Posterior vena cava (tissue), 2 donors: Measurements from ENCODE around the gene AFP. TPM values are rescaled to one million over a fixed set of nuclear protein-coding genes. Genes with fewer than 3 reads are reported as not detected.

Source experiments
- DNase-seq: peaks from one replicate; pipeline ENCODE4 v3.0.0-alpha.2; 2020; ENCODE audit warnings: low spot score
- intact Hi-C, 2 donors: fragments of 100-400 bp; cut with DNase I; formaldehyde crosslinking; loops; one replicate each; pipeline versions ENCODE4 v1.14.1 to v1.14.2; 2022 to 2023
- total RNA-seq, 2 donors: library from RNA; stranded (reverse); fragmentation: NEBNext Ultra II Directional; extraction: Animal tissue kit (Norgen Biotek cat#: 25700); gene quantifications; one replicate each; pipeline ENCODE4 v1.2.1, GENCODE V29; 2021
- donor health status: DM: yes; HTN: yes; CAD: no.
- donor health status: DM: yes; HTN: yes; CAD: no.

Gene AFP
- total RNA-seq, 2 donors from 2014 or later: not detected

DNA sequence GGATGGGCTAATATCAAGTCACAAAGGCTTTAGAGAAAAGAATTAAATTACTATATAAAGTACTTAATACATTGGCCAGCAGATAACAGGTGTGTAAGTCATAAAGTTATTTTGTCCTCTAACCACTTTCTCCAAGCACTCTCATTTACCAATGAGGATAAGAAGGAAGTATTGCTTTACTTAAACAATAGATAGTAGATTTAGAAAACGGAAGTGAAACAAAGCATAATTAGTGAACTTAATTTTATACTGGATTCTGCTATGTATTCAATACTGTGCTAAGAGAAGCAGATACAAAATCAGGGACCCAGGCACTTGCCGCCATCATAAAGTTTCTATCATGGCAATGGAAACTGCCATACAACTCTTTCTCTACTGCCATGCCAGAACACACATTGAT is 69.5 kb downstream of the AFP start:
- intact Hi-C loops: no loop called here
- no peak for DNase-seq

Other genes starting within 250 kb of the AFP start
- gene ANKRD17, start 177.4 kb upstream of the AFP start, total RNA-seq: 10 to 100 TPM; 44.9 to 50.5 TPM
- gene ALB, start 31.9 kb upstream of the AFP start, total RNA-seq: 1 to 10 TPM in 1 of 2 donors, under 1 TPM in 1; 0.43 to 7.2 TPM
- gene AFM, start 45.5 kb downstream of the AFP start, total RNA-seq: not detected
- gene RASSF6, start 184.2 kb downstream of the AFP start, total RNA-seq: not detected